Measurements from ENCODE around the gene MYO16. TPM values are rescaled to one million over a fixed set of nuclear protein-coding genes. Genes with fewer than 3 reads are reported as not detected.
"Not testable (repeated sequence)": the region's sequence is repeated elsewhere in the genome, so short reads cannot be mapped to it uniquely, and the experiment has no call there.

The MYO16 gene
- polyA plus RNA-seq, 1 donor = 14.5 TPM

- DNase-seq (ENCODE audit: low read depth) = no peak
Observed at GRCh38 chr13:109055850-109056249, 426.4 kb downstream of the MYO16 start.

DNA sequence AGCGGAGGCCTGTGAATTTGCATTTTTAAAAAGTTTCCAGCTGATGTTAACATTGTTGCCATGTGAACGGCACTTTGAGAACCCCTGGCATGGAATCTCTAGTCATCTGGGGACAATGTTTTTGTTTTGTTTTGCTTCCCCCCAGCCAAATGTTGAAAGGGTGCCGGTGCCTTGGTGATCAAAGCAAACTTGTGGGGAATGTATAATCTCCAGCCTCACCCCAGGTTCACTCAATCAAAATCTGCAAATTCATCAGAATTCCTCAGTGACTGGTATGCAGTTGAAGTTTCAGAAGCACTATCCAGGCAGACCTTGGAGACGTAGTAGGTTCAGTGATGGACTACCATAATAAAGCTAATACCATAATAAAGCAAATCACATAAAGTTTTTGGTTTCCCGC lies 428.7 kb downstream of the MYO16 start:
- no peak for DNase-seq (ENCODE audit: low read depth)

DNA sequence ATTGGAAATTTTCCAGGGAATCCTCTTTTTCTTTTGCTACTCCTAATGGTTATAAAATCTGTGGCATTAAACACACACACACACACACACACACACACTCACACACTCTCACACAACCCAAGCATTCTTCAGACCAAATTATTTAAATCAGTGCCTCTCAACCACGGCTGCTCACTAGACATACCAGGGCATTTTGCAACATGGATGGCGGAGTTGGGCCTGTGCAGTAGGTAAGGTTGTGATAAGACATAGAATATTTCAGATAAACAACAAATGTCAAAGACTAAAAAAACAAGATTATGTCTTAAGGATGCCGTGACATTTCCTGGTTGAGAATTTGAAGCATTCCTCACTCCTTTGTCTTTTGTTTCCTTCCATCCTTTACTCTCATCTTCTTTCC lies 443.1 kb downstream of the MYO16 start:
- DNase-seq (ENCODE audit: low read depth) = no peak

GRCh38 chr13:109074436-109074835 lies 445.0 kb downstream of the MYO16 start:
- DNase-seq (ENCODE audit: low read depth) = no peak

DNA sequence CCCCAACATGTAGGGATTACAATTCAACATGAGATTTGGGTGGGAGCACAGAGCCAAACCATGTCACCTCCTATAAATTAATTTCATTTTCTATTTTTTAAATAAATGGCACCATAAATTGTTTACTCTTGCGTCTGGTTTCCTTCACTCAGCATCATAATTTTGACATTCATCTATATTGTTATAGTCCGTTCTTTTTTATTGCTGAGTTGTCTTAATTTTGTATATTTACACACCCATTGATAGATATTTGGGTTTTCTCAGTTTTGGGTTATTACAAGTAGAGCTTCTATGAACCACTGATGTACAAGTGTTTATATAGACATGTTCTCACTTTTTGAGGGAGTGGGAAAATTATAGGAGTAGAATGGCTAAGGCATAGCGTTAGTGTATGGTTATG lies 445.4 kb downstream of the MYO16 start:
- no peak for DNase-seq (ENCODE audit: low read depth)

DNA sequence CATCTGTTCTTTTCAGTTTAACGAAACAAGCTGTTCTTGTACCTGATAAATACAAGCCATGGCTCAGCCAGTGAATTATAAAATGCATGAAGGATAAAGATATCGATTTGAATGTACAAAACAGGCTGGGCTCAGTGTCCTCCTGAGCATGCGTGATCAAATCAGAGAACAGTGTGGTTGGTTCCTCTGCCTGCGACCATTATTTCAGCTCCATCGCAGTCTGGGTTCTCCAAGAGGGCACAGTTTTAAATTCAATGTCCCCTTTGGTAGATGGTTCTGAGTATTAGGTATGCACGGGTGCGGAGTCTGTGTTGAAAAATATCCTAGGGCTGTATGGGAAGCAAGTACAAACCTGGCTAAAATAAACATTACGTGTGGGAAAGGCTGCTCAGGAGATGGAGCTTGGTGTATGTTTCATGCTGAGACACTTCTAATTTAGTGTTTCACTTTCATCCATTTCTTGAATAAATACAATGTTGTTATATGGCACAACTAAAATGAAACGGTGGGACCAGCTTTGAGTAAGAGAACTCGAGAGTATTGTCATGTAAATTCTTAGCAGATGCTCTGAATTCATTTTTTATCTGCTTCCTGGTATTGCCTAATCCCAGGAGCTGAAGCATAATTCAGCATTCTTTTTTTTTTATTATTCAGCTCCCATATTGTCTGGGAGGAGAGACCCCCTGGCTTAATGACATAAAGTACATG lies 458.7 kb downstream of the MYO16 start:
- DNase-seq (ENCODE audit: low read depth) = no peak

GRCh38 chr13:109088624-109088917 lies 459.2 kb downstream of the MYO16 start:
- DNase-seq (ENCODE audit: low read depth) = no peak

DNA sequence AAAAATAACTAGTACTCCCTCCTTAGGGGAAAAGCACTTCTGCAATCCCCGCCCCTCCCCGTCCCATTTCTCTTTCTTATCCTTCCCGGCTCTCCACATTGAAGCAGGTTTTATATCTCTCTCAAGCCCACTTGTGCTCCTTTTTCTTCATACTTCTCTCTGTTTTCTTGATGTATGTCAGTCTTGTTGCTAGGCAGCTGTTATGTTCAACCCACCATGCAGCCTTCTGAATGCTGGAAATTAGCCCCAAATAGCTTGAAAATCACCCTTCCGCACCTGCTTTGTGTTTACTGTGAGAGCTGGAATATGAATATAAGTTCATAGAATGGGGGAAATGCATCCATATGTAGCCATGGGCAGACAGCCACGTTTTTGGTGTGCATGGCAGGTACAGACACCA lies 461.4 kb downstream of the MYO16 start:
- DNase-seq (ENCODE audit: low read depth) = no peak

DNA sequence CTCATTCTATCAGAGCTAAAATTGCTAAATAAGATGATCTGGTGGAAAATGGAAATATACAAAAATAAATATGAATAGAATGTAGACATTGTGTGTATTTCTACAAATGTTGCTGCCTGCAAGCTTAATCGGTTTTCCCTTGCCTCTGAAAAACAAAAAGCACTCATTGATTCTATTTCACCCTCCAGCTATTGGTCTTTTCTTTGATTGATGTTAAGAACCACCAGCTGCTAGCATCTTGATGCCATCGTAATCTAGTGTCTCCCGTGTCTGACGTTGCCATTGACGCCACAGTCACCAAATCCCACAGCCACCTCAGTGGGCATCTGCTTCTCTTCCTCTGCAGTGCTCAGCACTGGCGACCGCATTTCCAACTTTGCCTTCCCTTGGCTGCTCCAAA lies 461.8 kb downstream of the MYO16 start:
- DNase-seq (ENCODE audit: low read depth) = no peak

DNA sequence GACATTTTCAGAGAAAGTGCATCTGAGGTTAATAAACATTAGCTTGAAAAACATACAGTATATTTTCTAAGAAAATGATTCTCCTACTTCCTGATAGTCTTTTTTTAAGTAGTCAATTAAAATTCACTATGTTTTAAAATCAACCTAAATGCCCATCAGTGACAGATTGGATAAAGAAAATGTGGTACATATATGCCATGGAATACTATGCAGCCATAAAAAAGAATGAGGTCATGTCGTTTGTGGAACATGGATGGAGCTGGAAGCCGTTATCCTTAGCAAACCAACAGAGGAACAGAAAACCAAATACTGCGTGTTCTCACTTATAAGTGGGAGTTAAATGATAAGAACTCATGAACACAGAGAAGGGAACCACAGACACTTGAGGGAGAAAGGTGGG lies 462.8 kb downstream of the MYO16 start:
- DNase-seq (ENCODE audit: low read depth) = not testable (repeated sequence)

GRCh38 chr13:109093998-109094397 lies 464.6 kb downstream of the MYO16 start:
- DNase-seq (ENCODE audit: low read depth) = no peak

DNA sequence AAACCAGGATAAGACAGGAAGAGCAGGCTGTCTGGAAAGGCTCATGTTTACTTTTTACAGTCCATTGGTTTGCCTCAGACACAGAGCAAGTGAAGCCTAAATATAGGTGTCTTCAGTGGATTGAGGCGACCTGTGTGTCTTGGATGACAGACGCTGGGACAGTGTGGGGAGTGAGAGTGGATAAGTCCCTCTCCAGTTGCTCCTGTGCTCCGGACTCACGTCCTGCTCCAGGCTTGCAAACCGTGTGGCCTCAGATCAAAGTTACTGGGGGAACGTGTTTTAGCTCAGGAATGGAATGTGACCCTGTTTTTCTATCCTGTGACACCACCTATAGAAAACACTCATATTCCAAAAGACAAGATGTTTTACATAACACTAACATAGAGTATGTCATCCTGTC lies 465.7 kb downstream of the MYO16 start:
- DNase-seq (ENCODE audit: low read depth) = no peak

DNA sequence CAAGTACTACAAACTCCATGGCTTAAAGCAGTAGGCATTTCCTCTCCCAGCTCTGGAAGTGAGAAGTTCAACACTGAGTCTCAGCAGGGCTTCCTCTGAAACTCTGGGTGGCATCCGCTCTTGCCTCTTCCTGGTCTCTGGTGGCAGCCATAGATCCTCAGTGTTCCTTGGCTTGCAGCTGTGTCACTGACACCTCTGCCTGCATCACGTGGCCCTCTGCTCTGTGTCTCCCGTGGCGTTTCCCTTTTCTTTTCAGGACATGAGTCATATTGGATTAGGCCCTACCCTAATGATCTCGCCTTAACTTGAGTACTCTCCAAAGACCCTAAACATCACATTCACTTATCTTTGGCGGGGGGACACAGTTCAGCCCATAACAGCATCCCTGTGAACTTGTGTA lies 466.7 kb downstream of the MYO16 start:
- no peak for DNase-seq (ENCODE audit: low read depth)

- no peak for DNase-seq (ENCODE audit: low read depth)
Observed at GRCh38 chr13:109100705-109101304, 471.4 kb downstream of the MYO16 start.

GRCh38 chr13:109101550-109102144 lies 472.2 kb downstream of the MYO16 start:
- DNase-seq (ENCODE audit: low read depth) = no peak

DNA sequence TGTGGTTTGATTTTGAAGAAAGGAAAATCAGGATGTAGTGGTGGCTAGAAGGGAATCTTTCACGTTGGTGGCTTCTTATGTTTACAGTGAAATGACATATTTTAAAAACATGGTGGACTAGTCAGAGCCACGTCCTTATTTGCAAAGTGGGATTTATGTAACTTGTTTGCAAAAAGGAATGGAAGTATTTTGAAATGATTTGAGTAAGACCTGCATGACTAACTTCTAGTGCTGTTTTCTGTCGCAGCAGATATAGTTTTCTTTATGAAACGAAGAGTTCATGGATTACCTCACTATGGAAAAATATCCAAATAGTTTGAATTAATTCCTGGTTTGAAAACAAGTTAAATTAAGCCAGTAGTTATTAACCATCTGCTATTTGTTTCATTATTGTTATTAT lies 476.5 kb downstream of the MYO16 start:
- no peak for DNase-seq (ENCODE audit: low read depth)

- no peak for DNase-seq (ENCODE audit: low read depth)
Observed at GRCh38 chr13:109110159-109110558, 480.7 kb downstream of the MYO16 start.

DNA sequence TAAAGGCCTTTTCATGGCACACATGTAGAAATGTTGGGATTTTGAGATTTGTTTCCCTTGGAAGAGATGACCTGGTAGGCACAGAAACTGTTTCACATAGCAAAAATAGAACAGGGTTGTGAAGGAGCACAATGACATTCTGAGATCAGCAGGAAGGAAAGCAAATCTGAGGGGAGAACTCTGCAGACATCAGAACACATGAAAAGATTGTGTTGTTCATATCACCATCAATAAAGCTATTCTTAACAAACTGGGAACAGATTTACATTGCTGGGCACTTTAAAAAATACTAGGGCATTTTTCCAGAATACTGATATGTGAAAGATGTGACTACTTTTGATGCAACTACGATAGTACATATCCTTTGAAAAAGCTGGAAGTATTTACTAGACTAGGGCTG lies 481.7 kb downstream of the MYO16 start:
- no peak for DNase-seq (ENCODE audit: low read depth)

DNA sequence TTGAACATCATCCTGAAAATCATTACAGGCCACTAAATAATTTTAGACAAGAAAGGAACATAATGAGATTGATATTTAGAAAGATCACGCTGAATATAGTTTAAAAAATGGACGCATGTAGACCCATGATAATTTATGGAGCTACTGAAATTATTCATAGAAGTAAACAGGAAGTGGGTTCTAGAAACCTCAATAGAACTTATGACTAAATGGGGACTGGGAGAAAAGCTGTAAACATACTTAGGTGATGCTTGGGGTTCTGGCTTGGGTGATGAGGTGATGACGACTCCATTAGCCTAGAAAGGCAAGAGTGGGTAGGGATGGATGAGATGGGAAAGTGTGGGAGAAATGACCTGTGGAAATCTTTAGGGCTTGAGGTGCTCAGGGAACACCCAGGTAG lies 484.0 kb downstream of the MYO16 start:
- DNase-seq (ENCODE audit: low read depth) = no peak

DNA sequence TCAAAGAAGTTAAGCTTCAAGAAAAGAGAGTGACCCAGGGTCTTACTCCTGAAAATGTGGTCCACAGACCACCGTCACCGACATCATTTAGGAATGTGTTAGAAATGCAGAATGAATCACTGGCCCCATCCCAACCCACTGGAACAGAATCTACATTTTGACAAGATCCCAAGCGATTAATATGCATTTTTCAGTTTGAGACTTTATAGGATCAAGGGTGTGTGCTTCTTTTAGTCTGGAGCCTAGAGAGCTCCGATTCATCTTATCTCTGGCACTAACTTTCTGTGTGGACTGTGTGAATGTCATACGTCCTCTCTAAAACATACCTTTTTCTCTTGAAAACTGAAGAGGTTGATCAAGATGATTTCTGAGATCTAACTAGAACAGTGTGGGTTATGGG lies 484.8 kb downstream of the MYO16 start:
- no peak for DNase-seq (ENCODE audit: low read depth)

- no peak for DNase-seq (ENCODE audit: low read depth)
Observed at GRCh38 chr13:109114991-109115390, 485.6 kb downstream of the MYO16 start.

DNA sequence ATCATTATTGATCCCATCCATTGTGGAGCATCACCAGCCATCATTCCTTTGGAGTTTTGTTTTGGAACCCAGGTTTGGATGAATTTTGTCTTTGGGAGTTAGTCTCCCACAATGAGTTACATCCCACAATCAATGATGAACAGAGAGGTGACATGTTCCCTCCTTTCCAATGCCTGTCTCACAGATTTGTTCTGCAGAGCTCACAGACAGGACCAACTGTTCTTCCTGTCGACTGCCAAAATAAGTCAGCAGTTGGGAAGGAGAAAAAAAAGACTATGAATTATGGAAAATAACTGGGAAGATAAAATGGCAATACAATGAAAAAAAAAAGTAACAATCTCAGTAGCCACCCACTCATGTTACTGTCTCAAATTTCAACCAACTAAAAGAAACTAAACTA lies 489.1 kb downstream of the MYO16 start:
- DNase-seq (ENCODE audit: low read depth) = no peak

DNA sequence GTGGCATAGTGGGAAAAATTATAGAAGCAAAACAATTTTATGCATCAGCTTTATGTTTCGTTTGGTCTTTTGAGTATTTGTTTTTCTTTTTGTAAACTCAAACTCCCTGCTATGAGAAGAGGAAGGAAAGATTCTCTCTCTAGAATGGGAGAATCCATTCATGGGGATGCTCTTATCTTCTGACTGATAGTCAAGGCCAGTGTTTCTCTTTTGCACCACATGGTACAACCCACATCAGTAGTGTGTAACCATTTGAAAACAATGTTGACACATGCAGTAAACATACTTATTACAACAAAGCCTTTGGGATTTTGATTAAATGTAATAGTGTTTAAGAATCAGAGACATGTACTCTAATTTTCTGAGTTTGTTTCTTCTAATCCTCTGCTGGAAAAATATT lies 490.5 kb downstream of the MYO16 start:
- no peak for DNase-seq (ENCODE audit: low read depth)

DNA sequence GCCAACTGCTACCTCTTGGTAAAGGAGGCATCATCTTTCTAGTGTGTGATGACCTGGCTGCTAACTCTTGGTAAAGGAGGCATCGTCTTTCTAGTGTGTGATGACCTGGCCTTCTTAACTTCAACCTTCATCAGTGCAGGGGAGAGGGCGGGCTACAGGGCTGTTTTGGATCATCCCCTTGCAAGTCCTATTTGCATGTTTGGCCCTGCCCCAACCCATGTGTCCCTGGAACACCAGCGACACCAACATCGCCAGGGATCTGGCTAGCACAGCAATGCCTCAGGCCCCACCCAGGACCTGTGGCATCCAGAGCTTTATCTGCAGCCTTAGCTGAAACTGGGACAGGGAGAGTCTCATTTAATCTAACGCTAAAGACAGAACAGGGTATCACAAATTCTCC lies 492.4 kb downstream of the MYO16 start:
- no peak for DNase-seq (ENCODE audit: low read depth)

All from forelimb muscle (tissue), 1 donor.